Measurements from ENCODE around the gene FCER1G.
"Not testable (repeated sequence)": the region's sequence is repeated elsewhere in the genome, so short reads cannot be mapped to it uniquely, and the experiment has no call there.

FCER1G gene

DNA sequence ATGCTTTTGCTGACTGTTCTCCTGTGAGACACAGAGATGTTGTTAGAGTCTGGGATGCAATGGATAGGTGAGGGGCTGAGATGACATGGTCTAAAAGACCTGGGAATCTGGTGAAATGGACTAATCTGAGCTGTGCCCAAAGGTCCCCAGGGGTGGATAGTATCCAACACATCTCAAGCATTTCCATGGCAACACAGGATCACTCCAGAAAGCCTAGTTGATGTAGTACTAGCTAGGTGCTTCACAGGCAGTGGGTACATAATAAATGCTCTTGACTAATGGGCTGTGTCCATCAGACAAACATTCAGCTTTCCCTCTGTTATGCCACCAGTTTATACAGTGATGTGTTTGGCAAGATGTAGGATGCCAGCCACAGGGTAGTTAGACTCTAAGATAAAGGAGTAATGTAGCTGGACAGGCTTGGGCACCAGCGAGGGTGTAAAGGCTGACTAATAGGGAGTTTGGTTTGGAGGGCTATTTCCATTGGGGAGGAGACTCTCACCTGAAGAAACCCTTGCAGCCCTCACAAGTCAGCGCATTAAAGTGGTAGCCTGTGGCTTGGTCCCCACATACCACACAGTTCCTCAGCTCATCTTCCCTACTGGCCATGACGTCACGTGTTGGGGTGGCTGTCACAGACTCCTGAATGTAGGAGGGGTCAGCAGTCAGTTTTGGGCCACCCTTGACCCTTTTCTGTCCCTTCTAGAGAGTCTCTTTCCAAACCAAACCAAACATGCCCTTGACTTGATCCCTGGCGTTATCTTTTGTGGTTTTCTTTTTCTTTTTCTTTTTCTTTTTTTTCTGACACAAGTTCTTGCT, 21.1 kb downstream of the FCER1G start:
- no peak for DNase-seq

DNA sequence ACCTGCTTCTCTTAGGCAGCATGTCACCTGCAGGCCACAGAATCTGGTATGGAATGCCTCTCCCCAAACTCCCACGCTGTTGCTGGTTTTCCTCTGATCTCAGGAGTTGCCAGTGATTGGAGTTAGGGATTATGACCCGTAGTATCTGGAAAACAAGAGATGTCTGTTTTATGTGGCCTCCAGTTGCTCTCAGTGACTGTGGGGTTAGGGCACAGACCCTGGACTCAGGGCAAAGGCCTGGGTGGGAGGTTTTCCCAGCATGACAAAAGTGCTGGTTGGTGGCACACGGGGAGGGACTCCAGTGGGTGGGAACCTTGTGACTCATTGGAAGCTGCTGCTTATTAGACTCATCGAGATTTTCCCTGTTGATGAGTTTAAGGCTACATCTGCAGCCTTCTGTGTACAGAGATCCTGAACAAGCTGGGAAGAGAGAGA, 23.0 kb downstream of the FCER1G start, which contains the start of gene NR1I3:
Gene NR1I3 (minus strand): TSS at position 165 of the 435 bp plus-strand sequence. CDS start 1,638 bp downstream, outside the sequence.
- no peak for DNase-seq

DNA sequence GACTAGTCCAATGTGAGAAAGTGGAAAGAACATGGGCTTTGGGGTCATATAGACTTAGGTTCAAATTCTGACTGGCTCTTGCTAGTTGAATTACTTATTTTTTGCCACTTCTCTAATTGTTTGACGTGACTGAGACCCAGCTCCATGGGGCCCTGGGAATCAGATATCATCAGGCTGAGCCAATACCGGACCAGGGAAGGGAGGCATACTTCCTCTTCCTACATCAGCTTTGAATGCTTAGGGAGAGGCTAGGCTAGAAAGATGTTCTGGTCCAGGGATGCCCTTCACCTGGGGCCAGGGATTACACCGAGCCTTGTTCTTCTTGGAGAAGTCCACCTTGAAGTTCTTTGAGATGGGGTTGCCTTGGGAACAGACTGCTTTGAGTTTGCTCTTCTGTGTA, 26.6 kb downstream of the FCER1G start:
- no peak for DNase-seq

DNA sequence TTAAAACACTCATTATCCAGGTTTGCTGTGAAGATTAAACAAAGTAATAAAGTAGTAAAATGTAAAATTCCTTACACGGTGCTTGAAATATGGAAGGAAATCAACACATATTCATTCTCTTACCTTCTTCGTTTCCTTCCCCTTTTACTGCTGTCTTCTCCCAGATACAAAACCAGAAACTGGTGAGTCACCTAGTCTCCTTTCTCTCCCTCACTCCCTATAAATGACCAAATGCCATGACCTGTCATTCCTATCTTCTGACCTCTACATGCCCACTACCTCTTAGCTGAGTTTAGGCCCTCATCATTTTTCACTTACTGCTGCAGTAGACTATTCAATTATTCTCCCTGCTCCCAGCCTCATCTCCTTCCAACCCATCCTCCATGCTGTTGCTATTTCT, 27.2 kb downstream of the FCER1G start:
- no peak for DNase-seq

DNA sequence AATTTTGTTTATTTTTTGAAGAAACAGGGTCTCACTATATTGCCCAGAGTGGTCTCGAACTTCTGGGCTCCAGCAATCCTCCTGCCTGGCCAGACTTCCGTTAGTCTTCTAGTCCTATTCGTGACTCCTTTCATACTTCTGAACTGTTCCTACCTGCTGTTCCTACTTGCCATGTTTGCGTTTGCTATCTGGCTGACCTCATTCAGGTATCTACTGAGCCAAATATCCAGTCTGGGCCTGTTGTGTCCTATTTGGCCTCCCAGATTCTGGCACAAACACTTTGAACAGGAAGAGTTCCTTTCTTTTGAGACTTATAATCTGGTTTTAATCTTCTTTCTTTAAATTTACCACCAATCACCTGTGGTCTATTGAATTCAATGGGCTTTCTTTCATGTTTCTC, 29.8 kb downstream of the FCER1G start:
- DNase-seq: no peak

DNA sequence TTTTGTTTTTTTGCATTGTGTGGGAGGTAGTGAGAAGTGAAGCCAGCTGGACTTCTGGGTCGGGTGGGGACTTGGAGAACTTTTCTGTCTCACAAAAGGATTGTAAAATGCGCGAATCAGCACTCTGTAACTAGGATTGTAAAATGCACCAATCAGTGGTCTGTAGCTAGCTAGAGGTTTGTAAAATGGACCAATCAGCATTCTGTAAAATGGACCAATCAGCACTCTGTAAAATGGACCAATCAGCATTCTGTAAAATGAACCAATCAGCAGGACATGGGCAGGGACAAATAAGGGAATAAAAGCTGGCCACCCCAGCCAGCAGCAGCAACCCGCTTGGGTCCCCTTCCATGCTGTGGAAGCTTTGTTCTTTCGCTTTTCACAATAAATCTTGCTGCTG, 35.0 kb downstream of the FCER1G start:
- not testable (repeated sequence) for DNase-seq

DNA sequence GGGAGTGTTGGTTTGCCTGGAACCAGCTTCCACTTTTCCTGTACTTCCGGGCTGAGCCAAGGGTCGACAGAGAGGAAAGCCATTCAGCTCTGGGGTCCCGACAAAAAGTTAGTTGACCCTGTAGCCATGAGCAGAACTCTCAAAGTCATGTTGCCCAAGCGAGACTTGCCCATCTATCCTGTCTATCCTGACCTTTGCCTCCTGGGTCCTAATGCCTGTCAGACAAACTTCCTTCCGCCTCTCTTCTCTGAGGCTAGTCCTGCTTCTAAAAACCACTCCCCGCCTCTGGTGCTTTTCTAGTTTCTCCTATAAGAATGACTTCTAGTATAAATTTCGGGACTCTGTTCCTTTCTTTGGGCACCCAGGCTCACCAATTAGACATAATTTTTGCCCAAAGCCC, 35.7 kb downstream of the FCER1G start:
- no peak for DNase-seq

DNA sequence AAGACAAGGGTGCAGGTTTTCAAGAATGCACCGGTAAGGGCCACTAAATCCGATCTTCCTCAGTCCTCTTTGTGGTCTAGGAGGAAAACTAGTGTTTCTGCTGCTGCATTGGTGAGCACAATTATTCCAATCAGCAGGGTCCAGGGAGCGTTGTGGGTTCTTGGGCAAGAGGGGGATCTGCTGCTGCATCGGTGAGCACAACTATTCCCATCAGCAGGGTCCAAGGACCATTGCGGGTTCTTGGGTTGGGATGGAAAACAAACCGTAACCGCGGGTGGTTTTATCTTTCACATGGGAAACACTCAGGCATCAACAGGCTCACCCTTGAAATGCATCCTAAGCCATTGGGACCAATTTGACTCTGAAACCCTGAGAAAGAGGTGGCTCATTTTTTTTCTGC, 36.5 kb downstream of the FCER1G start:
- DNase-seq: no peak

DNA sequence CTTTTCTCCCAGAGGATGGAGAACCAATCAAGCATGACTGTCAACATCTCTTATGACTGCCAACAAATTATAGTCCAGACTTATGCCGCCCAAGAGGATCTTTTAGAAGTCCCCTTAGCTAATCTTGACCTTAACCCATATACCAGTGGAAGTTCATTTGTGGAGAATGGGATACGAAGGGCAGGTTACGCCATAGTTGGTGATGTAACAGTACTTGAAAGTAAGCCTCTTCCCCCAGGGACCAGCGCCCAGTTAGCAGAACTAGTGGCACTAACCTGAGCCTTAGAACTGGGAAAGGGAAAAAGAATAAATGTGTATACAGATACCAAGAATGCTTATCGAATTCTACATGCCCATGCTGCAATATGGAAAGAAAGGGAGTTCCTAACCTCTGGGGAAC, 40.2 kb downstream of the FCER1G start:
- DNase-seq: not testable (repeated sequence)

DNA sequence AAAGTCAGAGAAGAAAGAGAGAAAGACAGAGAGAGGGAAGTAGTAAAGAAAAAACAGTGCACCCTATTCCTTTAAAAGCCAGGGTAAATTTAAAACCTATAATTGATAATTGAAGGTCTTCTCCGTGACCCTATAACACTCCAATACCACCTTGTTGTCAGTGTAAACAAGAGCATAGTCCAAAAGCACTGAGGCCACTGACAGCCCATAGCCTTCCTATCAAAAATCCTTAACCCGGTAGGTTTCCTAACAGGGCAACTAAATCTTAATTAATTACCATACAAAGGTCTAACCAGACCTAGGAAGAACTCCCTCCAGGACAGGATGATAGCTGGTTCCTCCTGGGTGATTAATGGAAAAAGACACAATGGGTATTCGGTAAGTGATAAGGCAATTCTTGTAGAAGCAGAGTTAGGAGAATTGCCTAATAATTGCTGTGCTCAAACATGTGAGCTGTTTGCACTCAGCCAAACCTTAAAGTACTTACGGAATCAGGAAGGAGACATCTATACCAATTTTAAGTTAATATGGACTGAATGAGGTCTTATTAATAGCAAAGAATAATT, 40.9 kb downstream of the FCER1G start:
- DNase-seq: not testable (repeated sequence)

DNA sequence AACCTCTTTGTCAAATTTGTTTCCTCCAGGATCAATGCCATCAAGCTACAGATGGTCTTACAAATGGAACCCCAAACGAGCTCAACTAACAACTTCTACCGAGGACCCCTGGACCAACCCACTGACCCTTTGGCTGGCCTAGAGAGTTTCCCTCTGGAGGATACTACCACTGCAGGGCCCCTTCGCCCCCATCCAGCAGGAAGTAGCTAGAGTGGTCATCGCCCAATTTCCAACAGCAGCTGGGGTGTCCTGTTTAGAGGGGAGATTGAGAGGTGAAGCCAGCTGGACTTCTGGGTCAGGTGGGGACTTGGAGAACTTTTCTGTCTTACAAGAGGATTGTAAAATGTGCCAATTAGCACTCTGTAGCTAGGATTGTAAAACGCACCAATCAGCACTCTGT, 42.0 kb downstream of the FCER1G start:
- DNase-seq: not testable (repeated sequence)

DNA sequence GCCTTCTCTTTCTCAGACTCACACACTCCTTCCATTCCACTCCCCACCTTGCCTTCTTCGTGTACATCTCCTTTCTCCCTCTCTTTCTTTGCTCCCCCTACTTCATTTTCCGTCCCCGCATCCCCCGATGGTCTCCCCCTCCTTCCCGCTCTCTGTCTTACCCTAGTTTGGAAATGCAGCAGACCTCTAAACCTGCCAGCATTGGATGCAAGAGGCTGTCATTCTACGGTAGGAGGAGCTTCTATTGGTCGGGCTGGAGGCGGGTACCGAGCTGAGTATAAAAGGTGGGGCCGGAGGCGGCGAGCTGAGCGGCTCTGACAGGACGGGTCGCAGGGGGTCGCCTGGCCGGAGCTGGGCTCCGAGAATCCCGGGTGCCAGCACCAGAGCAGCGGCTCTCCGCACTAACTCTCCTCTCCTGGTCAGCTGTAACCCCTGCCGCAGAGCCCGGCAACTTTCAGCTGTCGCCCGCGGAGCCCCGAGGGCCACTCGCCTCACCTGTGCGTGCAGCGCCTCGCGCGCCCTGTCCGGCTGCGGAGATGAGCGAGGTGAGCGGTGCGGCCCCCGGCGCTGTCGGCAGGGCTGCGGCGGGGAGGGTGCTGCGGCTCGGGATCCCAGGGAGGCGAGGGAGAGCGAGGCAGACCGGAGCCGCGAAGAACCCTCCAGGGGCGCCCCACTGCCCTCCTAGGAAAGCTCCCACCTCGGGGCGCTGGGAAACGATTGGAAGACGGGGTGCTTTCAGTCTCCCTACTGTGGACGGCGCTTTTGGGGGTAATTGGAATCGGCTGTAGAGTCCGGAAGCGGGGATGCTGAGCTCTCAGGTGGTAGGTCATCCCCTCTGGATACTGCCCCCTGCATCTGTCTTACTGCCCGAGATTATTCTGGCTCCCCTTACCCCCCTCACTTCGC, 43.6 kb downstream of the FCER1G start, which contains the start of gene PCP4L1:
Gene PCP4L1 (plus strand): TSS at position 307 of the 906 bp plus-strand sequence. CDS start 230 bp downstream, at position 537.
- peak; percentile 5 for DNase-seq

DNA sequence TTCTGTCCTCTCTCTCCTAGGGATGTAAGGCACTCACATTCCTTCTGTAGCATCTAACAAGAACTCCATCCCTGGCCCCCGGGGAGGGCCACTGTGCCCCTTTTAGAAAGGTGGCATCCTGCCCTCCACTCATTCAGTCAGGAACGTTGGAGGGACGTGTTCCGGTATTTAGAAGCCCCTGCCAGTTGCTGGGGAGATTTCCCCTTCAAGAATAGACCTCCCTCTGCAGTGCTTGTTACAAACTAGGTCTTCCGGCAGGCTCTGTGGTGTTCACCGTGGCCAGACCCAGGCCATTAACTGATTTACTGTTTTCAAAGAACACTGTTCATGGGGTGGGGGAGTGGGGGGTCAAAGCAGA, 44.2 kb downstream of the FCER1G start:
- DNase-seq: no peak

DNA sequence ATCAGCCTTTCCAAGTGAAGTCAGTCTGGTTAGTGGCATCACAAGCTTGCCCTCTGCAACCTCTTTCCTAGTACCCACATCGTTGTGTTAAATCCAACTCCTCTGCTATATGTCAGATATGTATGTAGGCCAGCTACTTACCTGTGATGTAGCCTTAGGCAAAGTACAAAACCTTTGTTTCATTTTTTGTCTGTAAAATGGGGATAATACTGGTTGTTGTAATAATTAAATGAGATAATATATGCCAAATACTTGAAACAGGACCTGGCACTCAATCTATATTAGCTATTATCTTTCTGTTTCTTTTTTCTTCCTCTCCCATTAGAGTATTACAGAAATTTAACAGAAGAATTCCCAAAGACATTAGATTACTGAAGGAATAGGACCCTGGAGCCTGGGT, 44.7 kb downstream of the FCER1G start:
- no peak for DNase-seq

DNA sequence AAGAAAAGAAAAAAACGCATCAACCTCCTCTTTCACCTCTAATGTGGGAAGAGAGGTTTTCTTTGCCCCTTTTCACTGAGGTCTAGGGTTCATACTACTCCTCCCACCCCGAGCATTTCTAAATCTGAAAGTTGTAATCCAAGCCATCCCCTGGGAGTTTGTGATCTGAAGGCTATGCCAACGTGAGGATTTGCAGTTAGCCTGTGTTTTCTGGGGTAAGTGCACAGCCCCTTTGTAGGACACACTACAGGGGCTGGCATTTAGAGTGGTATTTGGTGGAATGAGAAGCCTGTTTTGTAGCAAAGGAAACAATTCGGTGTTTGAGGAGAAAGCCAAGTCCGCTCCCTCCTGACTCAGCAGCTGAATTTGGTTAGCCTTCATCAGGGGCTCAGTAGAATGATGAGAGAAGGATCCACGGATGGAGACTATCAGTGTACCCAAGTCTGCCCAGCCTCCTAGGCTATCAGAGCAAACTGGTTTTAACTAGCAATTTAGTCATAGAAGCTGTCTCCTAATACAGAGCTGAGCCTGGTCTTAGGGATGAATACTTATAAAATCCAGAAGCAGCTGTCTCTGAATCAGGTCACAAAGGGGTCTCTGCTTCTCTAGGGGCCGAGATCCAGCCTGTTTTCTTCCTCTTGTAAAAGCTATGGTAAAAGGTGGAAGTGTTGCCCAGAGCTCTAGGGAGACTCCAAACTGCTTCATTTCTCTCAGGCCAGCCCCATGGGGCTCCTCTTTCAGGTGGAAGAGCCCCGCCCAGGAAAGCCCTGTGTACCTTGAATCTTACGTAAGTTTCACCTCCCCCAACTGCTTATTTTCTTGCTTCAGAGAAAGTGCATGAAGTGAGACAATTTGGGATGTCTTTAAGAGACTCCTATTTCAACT, 45.5 kb downstream of the FCER1G start:
- no peak for DNase-seq

DNA sequence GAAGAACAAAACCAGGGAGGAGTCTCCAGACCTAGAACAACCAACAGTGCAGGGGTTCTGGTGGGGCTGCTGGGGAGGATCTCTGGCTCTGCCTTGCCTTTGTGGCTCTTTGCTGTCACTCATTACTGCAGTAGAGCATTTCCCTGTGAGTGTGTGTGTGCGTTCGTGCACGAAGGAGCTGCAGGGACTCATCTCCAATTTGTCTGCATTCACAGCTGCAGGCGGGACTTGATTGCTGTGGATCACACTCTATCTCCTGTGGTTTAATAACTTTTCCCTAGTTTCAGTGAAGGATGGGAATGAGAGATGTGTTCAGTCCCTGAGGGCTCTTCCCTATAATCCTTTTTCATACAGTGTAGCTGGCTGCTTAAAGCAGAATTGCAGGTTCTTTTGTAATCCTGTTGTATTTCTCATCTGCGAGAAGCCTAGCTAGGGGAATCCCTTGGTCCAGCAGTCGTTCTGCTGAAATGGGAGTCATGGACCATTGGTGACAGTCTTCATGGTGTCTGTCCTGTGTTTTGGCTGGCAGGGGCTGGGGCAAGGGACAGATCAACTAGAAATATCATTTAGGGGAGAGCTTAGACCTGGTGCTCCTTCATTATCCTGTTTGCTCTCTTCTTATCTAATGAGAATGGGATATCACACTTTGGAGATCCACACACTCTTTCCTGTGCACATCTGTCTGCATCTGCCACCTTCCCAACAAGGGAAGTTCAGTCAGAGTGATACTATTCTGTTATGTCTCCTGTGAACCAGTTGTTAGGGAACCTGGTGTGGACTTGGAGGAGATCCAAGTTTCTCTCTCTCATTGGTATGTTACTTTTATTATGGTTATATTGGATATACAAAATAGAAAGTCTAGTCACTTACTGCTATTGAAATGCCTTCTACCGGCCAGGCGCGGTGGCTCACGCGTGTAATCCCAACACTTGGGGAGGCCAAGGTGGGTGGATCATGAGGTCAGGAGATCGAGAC, 46.5 kb downstream of the FCER1G start:
- no peak for DNase-seq

DNA sequence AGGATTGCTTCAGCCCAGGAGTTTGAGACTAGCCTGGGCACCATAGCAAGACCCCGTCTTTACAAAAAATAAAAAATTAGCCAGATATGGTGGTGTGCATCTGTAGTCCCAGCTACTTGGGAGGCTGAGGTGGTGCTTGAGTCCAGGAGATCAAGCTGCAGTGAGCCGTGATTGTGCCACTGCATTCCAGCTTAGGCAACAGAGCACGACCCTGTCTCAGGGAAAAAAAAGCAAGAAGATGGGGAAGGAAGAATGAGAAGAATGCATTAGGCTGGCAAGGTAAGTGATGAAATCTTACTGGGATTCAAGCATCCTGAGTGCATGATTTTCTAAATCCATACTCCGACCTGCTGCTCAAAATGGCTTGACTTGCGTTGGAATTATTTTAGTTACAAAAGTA, 50.2 kb downstream of the FCER1G start:
- no peak for DNase-seq

DNA sequence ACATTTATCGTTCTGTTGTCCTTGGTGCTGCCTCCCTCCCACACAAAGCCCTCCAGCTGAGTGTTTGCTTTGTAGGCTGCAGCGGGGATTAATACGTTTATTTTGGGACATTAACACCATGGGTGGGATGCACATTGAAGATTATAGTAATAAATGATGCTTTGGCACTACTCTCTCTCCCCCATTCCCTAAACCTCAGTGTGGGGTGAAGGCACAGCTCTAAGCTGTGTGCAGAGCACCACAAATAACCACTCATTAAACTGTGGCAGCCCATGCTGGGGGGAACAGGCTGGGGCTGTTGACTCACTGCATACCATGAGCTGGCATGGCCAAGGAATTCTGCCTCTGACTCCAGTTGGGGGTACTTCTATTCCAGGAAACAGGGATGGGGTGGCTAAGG, 51.1 kb downstream of the FCER1G start:
- no peak for DNase-seq

DNA sequence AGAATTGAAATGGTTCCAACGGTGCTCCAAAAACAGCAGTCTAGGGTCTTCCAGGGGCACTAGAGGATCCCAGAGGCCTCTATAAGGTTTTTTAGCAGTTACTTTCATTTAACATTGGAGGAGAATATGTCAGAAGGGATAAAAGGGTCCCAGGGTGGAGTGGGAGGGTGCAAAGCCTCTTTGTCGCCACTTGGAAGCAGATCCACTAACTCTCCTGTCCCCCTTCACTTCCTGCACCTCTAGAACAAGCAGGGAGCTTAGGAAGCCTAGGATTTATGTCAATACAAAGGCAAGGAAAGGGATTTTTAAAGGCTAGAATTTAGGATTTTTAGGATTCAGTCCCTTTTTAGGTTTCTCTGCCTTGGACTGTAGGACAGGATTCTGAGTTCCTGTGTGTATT, 51.7 kb downstream of the FCER1G start:
- DNase-seq: no peak

DNA sequence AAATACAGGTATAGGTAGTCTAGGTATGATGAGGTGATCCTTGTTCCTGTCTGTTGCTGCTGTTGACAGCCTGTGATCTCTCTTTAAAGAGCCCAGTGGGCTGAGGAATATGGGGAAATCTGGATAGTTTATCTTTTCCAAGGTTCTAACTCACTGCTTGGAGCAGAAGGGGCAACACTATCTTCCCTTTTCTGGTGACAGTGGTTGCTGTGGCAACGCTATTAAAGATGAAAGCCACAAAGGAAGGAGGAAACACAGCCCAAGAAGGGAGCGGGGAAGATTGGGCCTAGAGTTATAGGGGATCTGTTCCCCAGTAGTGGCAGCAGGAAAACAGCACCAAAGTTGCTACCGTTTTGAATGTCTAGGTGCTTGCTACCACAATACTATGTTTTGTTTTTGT, 52.2 kb downstream of the FCER1G start:
- no peak for DNase-seq
